Kidney glomerular epithelial cell (primary cell): ENCODE results near the gene CHMP6.

ENCODE experiments used
- DNase-seq: peaks from one replicate; lab custom pipeline; 2025; lab: John Stamatoyannopoulos, UW

The CHMP6 gene

DNA sequence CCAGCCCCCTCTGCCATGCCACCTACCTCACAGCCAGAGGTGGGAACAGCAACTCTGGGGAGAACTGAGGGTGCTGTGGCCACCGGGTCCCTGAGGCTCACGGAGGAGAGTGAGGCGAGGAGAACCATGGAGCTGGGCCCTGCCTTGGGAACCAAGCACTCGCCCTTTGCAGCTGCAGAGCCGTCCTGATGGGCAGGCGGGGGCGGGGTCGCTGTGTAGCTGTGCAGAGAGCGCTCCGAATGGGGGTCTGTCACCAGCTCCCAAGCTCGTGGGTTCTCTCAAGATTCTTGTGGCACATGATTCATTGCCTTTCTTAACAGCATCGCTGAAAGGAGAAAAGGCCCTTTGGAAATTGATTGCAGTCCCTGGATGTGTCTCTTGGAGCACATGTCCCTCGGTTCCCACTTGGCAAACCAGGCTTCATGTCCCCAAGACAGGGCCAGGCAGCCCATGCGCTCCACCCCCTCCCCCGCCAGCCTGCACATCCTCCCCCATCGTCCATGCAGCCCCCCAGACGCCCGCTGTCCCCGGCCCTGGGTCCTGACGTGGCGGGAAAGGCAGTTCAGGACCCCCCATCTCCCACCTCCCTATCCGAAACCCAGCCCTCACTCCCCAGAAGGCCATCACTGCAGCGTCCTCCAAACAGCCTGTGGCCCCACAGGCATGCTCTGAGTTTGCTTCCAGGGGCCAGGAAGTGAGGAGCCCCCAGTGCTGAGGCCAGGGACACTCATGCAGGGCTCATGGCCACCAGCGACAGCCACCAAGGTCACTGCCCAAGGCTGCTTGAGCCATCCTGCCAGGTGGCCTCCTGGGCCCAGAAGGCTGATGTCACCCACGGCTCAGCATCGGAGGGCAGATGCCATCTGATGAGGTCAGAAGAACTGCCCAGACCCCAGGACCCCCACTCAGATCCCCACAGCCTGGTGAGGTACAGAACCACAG is 20.6 kb upstream of the CHMP6 start:
- no peak for DNase-seq

DNA sequence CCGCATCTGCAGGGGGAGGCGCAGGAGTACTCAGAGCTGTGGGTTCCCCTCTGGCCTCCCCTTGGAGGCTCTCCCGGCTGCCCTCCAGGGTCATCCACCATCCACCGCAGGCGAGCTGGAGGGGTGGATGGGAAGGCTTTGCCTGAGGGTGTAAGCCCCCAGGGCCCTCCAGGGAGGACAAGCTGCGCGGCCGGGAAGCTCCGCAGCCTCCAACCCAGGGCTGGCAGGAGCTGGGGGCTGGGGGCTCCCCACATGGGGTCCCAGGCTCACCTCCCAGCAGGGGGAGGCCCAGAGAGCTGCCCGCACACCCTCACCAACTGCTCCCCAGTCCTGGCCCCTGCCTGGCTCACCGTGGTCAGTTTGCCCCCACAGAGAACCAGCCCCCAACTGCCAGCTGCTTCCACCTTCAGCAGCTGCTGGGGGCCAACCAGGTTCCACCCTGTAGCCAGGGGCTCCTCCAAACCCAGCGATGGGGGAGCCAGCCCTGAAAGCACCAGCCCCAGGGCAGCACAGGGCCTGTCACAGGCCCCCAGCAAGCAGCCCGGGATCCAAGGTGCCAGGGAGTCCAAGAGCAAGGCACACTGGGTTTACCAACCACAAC is 19.8 kb upstream of the CHMP6 start:
- DNase-seq = no peak

DNA sequence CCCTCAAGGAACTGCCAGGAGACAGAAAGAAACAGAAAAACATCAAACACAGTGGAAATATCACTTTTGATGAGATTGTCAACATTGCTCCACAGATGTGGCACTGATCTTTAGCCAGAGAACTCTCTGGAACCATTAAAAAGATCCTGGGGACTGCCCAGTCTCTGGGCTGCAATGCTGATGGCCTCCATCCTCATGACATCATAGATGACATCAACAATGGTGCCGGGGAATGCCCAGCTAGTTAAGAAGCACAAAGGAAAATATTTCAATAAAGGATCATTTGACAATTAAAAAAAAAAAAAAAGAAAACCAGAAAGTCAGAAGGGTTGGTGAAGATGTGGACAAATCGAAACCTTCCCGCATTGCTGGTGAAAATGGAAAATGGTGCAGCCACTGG is 14.9 kb upstream of the CHMP6 start:
- no peak for DNase-seq

DNA sequence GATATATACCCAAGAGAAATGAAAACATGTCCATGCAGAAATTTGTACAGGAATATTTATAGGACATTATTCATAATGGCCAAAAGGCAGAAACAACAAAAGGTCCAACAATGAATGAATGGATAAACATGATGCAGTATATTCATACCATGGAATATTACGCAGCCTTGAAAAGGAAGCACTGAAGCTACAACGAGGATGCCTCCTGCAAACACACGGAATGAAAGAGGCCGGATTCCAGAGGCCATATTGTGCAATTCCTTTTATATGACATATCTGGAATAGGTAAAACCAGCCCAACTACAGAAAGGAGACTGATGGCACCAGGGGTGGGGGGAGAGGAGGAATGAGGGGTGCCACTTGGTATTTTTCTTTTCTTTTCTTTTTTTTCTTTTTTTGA is 14.5 kb upstream of the CHMP6 start:
- no peak for DNase-seq

DNA sequence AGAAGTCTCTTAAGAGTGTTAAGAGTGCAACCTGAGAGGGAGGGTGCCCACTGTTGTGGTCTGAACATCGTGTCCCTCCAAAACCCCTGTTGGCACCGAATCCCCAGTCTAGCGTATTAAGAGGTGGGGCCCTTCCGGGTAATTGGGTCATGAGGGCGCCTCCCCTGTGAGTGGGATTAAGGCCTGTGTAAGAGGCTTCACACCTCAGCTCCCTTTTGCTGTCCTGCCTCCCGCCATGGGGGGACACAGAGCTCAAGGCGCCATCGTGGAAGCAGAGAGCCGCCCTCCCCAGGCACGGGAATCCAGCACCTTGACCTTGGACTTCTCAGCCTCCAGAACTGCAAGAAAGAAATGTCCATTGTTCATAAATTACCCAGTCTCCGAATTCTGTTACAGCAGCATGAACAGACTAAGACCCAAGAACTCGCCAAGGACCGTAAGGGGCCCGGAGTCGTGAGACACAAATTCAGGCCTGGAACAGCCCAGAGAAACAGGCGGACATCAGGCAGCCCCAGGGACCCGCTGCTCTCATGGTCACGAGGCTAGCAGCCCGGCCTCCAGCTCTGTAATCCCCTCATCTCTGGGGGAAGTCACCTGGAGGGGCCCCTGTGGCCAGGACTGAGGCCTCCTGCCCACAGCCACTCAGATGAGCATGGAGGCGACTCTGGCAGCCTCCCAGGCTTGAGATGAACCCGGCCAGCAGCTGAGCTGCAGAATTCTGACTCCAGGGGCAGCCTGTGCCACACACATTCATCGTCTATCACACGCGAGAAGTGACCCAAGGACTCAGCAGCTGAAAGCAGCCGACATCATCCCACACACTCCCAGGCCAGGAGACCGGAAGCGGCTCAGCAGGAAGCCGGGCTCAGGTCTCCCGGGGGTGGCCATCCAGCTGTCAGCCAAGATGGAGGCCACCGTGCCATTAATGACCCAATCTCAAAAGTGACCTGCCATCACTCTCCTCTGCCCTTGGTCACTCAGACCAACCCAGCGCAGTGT is 12.8 kb upstream of the CHMP6 start:
- no peak for DNase-seq

DNA sequence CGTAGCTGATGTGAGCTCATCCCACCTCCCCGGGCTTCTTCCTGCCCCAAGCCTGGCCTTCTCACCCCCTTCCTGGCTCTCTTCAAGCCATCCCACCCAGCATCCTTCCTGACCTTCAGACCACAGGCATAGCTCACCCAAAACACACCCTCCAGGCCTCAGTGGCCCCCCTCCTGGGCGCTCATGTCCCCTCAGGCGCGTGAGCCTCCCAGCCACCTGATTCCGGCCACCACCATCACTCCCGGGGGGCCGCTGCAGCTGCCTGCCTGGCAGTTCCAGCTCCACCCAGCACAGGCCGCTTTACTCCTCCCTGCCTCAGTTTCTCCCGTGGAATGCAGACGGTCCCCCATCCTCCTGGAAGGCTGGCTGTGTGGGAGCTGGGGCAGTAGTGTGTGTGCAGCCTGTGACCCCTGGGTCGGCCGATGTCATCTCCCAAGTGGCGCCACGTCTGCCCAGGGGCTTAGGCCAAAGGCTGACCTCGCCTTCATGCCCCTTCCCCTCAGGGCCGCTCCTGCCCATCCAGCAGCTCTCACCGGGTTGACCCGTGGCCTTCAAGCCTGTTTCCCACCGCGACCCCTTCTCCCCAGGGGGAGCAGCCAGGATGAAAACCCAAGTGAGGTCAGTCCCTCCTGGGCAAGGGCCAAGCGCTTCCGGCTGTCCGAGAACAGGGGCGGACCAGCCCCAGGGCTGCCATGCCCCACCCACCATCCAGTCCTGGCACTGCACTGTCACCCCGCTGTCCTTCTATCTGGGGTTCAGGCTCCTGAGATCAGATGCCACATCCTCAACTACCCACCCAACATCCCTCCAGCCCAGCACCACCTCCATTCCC is 11.9 kb upstream of the CHMP6 start:
- DNase-seq = no peak

DNA sequence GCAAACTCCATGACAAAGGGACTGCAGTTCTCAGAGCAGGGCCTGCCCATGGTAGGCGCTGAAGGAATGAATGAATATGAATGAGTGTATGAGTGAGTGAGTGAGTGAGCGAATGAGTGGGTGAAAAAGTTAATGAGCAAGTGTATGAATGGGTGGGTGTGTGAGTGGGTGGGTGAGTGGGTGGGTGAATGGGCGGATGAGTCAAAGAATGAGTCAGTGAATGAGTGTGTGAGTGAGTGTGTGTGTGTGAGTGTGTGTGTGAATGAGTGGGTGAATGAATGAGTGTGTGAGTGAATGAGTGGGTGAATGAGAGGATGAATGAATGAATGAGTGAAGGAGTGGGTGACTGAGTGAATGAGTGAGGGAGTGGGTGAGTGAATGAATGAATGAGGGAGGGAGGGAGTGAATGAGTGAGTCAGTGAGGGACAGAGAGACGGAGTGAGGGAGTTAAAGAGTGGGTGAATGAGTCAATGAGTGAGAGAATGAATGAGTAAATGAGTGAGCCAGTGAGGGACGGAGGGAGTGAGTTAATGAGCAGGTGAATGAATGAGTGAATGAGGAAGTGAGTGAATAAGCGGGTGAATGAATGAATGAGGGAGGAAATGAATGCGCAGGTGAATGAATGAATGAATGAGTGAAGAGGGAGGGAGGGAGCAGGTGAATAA is 11.1 kb upstream of the CHMP6 start:
- DNase-seq = no peak

DNA sequence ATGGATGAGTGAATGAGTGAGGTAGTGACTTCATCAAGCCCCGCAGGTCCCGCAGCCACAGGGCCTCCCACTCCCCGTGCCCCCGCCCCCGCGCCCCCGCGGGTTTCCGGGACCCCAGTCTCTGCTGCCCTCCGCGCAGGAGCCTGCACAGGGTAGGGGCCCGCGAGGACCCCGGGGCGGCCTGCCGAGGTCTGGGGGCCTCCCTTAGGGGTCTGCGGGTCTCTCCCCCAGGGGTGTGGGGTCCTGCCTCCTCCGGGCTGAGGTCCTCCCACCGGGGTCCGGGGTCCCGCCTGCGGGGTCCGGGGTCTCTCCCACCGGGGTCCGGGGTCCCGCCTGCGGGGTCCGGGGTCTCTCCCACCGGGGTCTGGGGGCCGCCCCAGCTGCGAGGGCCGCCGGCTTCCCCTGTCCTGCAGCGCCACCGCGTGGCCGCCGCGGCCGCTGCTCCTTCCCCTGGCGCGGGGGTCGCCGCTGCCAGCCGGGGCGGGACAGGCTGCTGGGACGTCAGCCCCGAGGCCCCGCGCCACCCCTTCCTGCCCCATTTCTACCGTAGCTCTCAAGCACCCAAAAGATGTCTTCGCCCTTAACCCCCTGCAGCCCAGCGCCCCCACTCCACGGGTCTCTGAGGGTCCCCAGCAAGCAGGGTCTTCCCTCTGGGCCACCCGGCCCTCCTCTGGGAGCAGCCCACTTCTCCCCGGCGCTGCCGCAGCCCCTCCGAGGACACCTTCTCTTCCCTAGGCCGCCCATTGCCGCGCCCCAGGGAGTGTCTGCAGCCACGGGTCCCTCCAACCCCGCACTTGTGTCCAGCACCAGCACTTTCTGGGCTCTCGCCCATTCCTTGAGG is 10.4 kb upstream of the CHMP6 start:
- DNase-seq = no peak

DNA sequence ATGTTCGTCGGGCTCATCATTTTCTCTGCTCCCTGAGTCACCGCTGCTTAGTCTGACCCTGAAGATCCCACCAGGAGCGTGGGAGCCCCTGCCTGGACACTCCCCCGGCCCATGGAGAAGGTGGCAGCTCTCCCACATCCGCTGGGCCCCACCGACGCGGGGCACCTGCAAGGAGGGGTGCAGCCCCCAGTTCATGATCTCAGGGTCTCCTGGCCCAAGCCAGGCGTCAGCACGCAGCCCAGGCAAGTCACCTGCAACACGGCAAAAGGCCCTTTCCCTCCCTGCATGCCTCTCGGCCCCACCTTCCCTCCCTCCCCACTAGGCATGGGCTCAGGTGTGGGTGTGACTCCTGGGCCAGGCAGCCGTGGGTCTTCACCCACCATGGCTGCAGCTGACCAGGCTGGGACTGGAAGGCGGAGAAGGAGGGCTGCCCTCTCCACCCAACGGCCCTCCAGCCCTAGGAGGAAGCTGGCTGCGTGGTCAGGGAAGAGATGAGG is 9.7 kb upstream of the CHMP6 start:
- DNase-seq = no peak

DNA sequence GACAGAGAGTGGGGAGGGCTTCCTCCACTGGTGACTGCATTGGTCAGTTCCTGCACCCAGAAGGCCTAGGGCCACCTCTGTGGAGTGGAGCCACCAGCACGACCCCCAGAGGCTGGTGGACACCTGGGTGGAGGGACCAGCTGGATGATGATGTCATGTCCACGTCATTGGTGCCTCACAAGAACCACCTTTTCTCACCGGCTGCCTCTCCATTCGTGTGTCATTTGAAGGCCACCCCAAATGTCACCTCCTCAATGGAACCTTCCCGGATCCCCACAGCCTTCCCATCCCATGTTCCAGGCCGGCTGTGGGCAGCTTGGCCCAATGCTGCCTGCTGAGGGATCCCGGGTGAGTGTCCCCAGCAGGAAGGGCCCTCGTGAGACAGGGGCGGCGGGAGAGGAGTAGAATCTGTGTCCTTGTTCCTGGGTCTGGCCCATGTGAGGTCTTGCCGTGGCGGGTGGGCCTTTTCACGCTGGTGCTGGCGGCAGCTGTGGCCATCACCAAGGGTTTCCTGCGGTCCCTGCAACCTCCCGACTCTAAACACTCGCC is 9.1 kb upstream of the CHMP6 start:
- no peak for DNase-seq

DNA sequence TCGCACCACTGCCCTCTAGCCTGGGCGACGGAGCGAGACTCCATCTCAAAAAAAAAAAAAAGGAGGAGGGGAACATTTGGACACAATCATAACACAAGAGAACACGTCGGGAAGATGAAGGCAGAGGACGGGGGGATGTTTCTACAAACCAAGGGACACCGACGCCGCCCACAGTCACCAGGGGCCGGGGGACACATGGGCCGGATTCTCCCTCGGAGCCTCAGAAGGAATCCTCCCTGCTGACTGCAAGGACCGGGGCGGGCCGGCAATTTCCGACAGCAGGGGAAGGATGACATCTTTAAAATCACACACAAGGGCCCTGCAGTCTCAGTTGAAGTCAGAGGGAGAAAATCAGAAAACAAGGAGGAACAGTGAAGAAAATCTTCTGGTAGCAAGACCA is 8.1 kb upstream of the CHMP6 start:
- no peak for DNase-seq

DNA sequence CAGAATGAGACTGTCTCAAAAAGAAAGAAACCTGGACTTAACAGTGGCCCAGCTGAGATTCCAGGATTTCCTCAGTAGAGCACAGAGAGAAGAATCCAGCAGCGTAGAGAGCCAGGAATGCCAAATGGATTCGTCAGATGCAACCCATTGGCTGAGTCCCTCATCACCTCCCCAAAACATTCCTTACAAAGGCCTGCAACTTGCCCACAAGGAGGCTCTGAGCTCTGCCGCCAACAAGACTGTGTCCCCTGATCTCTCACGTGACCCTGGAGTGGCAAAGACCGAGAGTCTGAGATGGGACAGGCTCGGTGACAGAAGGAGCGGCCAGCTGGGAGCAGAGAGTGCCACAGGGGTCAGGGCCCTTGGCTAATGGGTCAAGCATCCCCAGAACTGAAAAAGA is 6.9 kb upstream of the CHMP6 start:
- no peak for DNase-seq

DNA sequence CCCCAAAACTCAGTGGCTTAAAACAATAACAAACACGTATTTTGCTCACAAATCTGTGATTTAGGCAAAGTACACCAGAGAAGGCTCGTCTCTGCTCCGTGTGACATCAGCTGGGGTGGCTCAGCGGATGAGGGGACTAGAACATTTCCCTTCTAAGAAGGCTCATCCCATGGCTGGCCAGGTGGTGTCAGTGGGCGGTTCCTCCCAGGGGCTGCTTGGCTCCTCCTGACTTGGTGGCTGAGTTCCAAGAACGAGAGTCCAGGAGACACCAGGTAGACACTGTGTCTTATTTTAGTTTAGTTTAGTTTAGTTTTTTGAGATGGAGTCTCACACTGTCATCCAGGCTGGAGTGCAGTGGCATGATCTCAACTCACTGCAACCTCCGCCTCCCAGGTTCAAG is 5.6 kb upstream of the CHMP6 start:
- DNase-seq = no peak

DNA sequence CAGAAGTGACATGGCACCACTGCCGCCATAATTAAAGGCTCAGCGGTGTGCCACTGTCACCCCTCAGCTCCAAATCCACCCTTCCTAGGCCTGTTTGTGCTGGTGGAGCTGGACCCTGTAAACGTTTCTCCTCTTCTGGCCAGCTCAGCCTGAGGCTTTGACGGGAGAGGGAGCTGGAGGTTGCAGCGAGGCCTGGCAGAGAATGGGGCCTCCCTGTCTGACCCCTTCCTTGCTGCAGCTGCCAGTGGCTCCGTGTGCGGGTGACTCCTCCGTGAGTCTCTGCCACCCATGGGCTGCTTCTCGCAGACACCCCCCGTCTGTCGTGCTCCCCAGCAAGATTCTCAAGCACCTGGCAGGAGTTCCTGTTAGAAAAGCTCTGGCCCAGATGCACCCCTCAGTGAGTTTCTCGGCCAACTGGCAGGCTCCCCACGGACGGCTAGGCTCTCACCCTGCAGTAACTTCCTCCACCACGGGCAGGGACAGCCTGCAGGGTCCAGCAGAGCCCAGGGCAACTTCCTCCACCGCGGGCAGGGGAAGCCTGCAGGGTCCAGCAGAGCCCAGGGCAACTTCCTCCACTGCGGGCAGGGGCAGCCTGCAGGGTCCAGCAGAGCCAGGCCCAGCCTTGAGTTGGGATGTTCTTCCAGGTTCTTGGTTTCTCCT is 4.7 kb upstream of the CHMP6 start:
- DNase-seq = no peak

DNA sequence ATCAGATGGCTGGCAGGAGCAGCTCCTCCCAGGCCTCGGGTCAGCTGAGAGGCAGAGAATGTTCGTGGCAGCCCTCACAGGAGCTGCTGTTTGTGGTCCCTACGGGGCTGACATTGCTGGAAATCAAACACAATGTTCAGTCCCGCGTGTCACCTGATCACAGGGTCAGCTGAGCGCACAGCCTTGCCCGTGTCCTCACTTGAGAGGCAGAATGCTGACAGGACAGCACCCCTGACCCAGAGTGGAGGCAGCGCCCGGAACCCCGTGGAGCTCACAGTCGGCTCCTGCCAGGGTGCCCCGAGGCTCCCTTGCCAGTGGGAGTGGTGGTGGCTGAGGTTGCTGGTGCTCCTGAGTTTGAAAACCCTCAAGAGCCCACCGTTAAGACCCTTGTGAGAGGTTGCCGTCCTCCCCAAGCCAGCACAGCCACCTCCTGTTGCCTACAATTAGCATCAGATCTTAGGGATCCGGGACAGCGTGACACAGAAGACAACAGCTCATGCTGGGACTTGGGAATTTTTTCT is 3.6 kb upstream of the CHMP6 start:
- no peak for DNase-seq

DNA sequence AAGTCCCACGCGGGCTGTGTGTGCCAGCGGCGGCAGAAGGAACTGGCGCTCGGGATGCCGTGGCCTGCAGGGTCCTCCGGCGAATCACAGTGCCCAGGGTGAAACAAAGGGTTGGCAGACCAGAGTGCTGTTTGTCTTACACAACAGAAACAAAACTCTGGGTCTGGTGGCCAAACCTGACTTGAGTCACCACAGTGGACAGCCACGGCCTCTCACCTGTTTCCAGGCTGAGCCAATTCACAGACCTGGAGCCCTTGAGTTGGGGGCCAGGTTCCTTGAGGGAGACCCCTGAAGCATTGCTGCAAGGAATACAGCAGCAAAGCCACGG is 2.1 kb upstream of the CHMP6 start:
- no peak for DNase-seq

DNA sequence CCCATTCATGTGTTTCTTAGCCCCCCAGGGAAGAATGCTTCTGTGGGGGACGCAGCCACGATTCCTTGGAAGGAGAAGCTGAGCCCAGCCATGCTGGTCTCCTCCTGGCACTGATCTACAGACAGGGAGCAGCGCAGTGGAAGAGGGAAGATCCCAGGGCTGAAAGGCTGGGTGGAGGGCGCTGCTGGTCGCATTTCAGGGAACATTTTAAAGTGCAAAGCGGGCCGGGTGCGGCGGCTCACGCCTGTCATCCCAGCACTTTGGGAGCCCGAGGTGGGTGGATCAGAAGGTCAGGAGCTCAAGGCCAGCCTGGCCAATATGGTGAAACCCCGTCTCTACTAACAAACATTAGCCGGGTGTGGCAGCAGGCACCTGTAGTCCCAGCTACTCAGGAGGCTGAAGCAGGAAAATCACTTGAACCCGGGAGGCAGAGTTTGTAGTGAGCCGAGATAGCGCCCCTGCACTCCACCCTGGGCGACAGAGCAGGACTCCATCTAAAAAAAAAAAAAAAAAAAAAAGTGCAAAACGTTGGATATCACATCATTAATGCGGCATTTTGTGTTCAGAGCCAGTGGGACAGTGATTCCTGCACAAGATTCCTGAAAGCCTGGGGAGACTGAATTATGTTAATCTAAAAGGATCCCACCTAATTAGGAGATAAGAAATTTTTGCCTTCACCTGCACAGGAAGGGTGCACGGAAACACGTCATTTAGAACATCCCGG is 558 bp upstream of the CHMP6 start:
- DNase-seq = no peak
